GM19467 (cell line): Measurements from ENCODE around the gene EIF3J.
A peak's percentile ranks its signal among the peaks of the same experiment; 100 is the strongest.
"Not testable (repeated sequence)": the region's sequence is repeated elsewhere in the genome, so short reads cannot be mapped to it uniquely, and the experiment has no call there.

Experiments used
- ATAC-seq: cut with Tn5 transposase; IDR thresholded peaks from one replicate; pipeline ENCODE4 v1.9.1; 2021; ENCODE audit warnings: mild to moderate bottlenecking, moderate library complexity; ENCODE audit not compliant: unreplicated experiment

EIF3J gene

GRCh38 chr15:44536962-44537734 lies at the start of gene EIF3J:
Gene EIF3J, plus strand, starts transcription at chr15:44537147. Its CDS starts 48 bp downstream, at chr15:44537195.
- peak; percentile 65 for ATAC-seq

GRCh38 chr15:44489464-44489863 lies 47.5 kb upstream of the EIF3J start:
- ATAC-seq: no peak

GRCh38 chr15:44490622-44491021 lies 46.3 kb upstream of the EIF3J start:
- no peak for ATAC-seq

GRCh38 chr15:44492040-44492439 lies 44.9 kb upstream of the EIF3J start:
- no peak for ATAC-seq

GRCh38 chr15:44492672-44493071 lies 44.3 kb upstream of the EIF3J start:
- no peak for ATAC-seq

GRCh38 chr15:44495562-44495961 lies 41.4 kb upstream of the EIF3J start:
- ATAC-seq: no peak

GRCh38 chr15:44500555-44500954 lies 36.4 kb upstream of the EIF3J start:
- no peak for ATAC-seq

GRCh38 chr15:44501768-44502366 lies 35.1 kb upstream of the EIF3J start:
- no peak for ATAC-seq

GRCh38 chr15:44516436-44516835 lies 20.5 kb upstream of the EIF3J start:
- ATAC-seq: no peak

- no peak for ATAC-seq
Observed at GRCh38 chr15:44519537-44519936, 17.4 kb upstream of the EIF3J start.

- no peak for ATAC-seq
Observed at GRCh38 chr15:44525018-44525417, 11.9 kb upstream of the EIF3J start.

GRCh38 chr15:44527241-44527640 lies 9.7 kb upstream of the EIF3J start:
- no peak for ATAC-seq

GRCh38 chr15:44529864-44530604 lies 6.9 kb upstream of the EIF3J start:
- no peak for ATAC-seq

GRCh38 chr15:44530653-44531052 lies 6.3 kb upstream of the EIF3J start:
- ATAC-seq: no peak

GRCh38 chr15:44532275-44532674 lies 4.7 kb upstream of the EIF3J start:
- not testable (repeated sequence) for ATAC-seq

- ATAC-seq: no peak
Observed at GRCh38 chr15:44532689-44533088, 4.3 kb upstream of the EIF3J start.

- no peak for ATAC-seq
Observed at GRCh38 chr15:44535092-44535491, 1.9 kb upstream of the EIF3J start.

GRCh38 chr15:44535523-44536301 lies 1.2 kb upstream of the EIF3J start:
- ATAC-seq: peak; percentile 2

- ATAC-seq: peak; percentile 56
Observed at GRCh38 chr15:44536302-44536961, 515 bp upstream of the EIF3J start.

GRCh38 chr15:44537735-44538240 lies 841 bp downstream of the EIF3J start:
- ATAC-seq: no peak
